ENCODE results near the gene TMIGD3.

Gene TMIGD3

GRCh38 chr1:111505641-111506119 is 2.2 kb upstream of the TMIGD3 start:
- Histone ChIP-seq H3K36me3 (ENCODE audit: control insufficient read depth, insufficient read depth, low read length) (no peaks in the 10 kb centered on the region), H3K4me3 (replicated peaks; ENCODE audit: low read depth, low read length) (0 out of 2 replicates have a peak overlapping the region, but pooled peaks have one; percentile 12), H3K27me3 (replicated peaks; ENCODE audit: control insufficient read depth, insufficient read depth, low read length) (no peaks in the 10 kb centered on the region)
- TF ChIP-seq CTCF (IDR thresholded peaks at IDR 0.05; ENCODE audit: insufficient read depth, low read length, poor library complexity, severe bottlenecking), result no peak
- peak; percentile 68 for DNase-seq (ENCODE audit: extremely low read depth, insufficient read length)

- Histone ChIP-seq H3K4me3 (replicated peaks; ENCODE audit: low read depth, low read length) (no peak overlapping the region), H3K27me3 (replicated peaks; ENCODE audit: control insufficient read depth, insufficient read depth, low read length) (no peaks in the 10 kb centered on the region), H3K36me3 (ENCODE audit: control insufficient read depth, insufficient read depth, low read length) (no peaks in the 10 kb centered on the region)
- no peak for DNase-seq (ENCODE audit: extremely low read depth, insufficient read length)
- no peak for TF ChIP-seq CTCF (IDR thresholded peaks at IDR 0.05; ENCODE audit: insufficient read depth, low read length, poor library complexity, severe bottlenecking)
These were observed 664 bp upstream of the TMIGD3 start for GRCh38 chr1:111504097-111504496.

GRCh38 chr1:111501645-111502044 is 1.8 kb downstream of the TMIGD3 start:
- H3K36me3 ChIP-seq (ENCODE audit: control insufficient read depth, insufficient read depth, low read length), result no peaks in the 10 kb centered on the region
- no peaks in the 10 kb centered on the region for H3K27me3 ChIP-seq (replicated peaks; ENCODE audit: control insufficient read depth, insufficient read depth, low read length)
- H3K4me3 ChIP-seq (replicated peaks; ENCODE audit: low read depth, low read length), result no peak overlapping the region
- no peak for DNase-seq (ENCODE audit: extremely low read depth, insufficient read length)
- no peak for TF ChIP-seq CTCF (IDR thresholded peaks at IDR 0.05; ENCODE audit: insufficient read depth, low read length, poor library complexity, severe bottlenecking)

- H3K4me3 ChIP-seq (replicated peaks; ENCODE audit: low read depth, low read length), result no peak overlapping the region
- no peaks in the 10 kb centered on the region for H3K27me3 ChIP-seq (replicated peaks; ENCODE audit: control insufficient read depth, insufficient read depth, low read length)
- TF ChIP-seq CTCF (IDR thresholded peaks at IDR 0.05; ENCODE audit: insufficient read depth, low read length, poor library complexity, severe bottlenecking), result no peak
These were observed 4.2 kb downstream of the TMIGD3 start for GRCh38 chr1:111499026-111499785.

GRCh38 chr1:111497592-111497991 is 5.8 kb downstream of the TMIGD3 start:
- no peak for DNase-seq (ENCODE audit: extremely low read depth, insufficient read length)
- Histone ChIP-seq H3K4me3 (replicated peaks; ENCODE audit: low read depth, low read length) (no peak overlapping the region), H3K36me3 (ENCODE audit: control insufficient read depth, insufficient read depth, low read length) (no peaks in the 10 kb centered on the region), H3K27me3 (replicated peaks; ENCODE audit: control insufficient read depth, insufficient read depth, low read length) (no peaks in the 10 kb centered on the region)
- no peak for TF ChIP-seq CTCF (IDR thresholded peaks at IDR 0.05; ENCODE audit: insufficient read depth, low read length, poor library complexity, severe bottlenecking)

More at GRCh38 chr1:111499026-111499785, 4.2 kb downstream of the TMIGD3 start:
- no peak for DNase-seq (ENCODE audit: extremely low read depth, insufficient read length)
- H3K36me3 ChIP-seq (ENCODE audit: control insufficient read depth, insufficient read depth, low read length), result no peaks in the 10 kb centered on the region

Measured in GM06990 (cell line).